GM19324 (cell line): ENCODE measurements around the gene NELL1.

Experiments
- ATAC-seq: cut with Tn5 transposase; IDR thresholded peaks from one replicate; pipeline ENCODE4 v1.9.1; 2021; ENCODE audit warnings: mild to moderate bottlenecking, moderate library complexity; ENCODE audit not compliant: unreplicated experiment, low FRiP score

The NELL1 gene

GRCh38 chr11:21285104-21285503 is 615.7 kb downstream of the NELL1 start:
- no peak for ATAC-seq

GRCh38 chr11:21289686-21290085 is 620.3 kb downstream of the NELL1 start:
- no peak for ATAC-seq

DNA sequence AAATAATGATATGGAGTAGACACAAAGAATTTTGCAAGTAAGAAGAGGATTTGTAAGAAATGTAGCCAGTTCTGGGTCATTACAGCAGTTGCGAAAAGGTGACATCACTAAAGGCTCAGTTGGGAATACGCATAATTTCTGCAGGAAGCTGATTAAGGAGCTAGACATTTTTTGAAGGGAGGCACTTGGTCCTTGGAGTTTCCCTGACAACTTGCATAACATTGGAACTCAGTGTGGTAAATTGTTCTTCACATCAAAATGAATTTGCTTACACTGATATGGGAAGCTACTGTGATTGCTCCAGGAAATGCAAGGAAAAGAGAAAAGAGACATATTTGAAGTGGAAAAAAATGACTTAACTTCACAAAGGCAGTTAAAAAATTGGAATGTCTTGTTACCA is 626.1 kb downstream of the NELL1 start:
- ATAC-seq: no peak

DNA sequence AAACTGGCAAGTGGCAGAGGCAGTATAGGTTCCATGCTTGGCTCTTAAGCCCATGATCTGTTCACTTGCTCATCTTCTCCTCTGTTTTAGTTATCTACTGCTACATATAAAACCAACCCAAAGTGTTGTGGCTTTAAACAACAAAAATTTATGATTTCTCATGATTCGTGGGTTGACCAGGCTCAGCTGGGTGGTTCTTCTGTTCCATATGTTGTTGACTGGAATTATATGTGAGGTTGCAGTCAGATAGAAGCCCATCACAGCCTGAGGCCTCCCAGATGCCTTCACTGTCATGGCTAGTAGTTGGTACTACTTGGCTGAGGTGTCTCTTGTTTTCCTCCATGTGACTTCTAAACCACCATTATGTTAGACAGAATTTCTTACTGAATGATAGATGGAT is 632.6 kb downstream of the NELL1 start:
- ATAC-seq: no peak

DNA sequence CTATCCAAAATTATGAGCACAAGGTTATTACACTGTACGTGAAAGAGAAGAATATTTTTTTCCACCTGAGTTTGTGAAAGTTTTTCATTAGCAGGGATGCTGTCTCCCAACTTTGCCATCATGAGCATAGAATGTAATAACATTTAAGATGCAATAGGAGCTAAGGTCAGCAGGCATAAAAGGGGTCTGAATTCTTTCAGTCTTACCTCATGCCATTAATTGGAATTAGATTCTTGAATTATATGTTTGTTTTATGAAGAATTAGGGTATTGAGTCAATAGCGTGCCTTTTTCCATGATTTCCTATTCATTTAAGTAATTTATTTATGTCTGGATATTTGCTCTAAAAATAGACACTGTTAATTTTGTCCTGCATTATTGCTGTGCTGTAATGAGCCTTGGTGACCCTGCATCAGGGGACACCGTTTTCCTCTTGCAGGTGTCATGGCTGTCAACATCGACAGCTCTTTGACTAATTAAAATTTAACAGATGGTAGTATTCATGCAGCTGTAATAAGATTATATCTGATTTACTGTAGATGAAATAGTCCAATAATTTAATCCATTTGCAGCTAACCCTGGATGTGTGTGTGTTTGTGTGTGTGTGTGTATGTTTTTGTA is 637.5 kb downstream of the NELL1 start:
- ATAC-seq: no peak

DNA sequence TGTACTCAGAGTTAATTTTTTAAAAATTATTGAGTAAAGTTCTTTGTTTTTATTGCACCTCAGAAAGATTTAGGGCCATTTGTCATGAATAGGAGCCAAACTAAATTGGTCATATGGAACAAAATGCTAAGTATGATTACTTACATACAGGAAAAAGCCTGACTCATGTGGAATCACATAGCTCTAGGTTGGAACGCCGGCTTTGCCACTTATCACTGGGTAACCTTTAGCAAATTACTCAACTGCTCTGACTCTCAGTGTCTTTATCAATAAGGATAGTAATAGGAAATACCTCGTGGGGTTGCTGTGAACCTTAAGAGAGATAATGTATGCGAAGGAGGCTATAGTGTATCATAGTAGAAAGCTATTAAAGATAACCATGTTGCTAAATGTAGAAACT is 638.5 kb downstream of the NELL1 start:
- ATAC-seq: no peak

DNA sequence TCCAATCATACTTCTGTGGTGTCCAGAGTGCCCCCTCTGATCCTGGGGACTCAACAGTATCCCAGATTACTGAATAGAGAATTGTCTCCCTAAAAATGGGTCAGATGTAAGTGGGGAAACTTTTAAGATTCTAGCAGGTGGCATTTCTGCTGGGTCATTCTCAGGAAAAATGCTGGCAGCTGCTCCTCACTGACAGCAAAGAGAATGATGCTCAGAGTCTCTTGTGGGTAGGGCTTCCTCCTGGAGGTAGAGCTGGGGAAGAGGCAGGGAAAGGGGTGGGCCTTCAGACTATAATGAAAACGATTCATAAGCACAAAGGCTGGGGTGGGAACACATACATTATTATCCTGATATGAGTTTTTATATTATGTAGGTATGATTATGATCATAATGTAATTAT is 647.2 kb downstream of the NELL1 start:
- ATAC-seq: no peak

GRCh38 chr11:21321072-21321471 is 651.7 kb downstream of the NELL1 start:
- ATAC-seq: no peak

DNA sequence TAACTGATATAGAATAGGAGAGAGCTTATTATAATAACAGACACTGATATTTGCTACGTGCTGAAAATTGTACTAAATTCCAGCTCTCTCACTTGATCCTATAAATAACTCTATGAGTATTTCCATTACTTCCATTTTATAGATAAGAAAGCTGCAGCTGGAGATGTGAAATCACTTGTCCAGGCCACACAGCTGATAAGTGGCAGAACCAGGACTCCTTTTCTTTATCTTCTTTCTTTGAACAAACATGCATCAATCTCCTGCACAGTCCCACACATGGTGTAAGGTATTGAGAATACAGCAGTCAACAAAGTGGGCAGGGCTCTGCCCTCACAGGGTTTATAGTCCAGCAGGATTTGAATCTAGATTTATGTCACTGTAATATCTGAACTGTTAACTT is 652.1 kb downstream of the NELL1 start:
- no peak for ATAC-seq

- ATAC-seq: no peak
Observed at GRCh38 chr11:21323617-21324016, 654.2 kb downstream of the NELL1 start.

- no peak for ATAC-seq
Observed at GRCh38 chr11:21343204-21343603, 673.8 kb downstream of the NELL1 start.

DNA sequence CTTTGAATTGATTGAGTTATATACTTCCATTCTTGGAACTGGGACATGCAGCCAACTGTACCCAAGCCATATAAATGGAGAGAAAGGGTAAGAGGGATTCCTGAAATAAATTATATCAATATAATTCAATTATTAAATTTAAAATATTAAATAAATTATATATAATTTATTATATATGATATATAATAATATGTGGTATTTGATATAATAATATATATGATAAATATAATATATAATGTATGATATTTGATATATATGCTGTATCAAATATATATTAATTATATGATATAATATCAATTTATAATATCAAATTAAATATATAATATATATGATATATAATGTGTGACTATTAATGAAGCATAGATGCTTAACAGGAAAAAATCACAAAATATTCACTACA is 677.0 kb downstream of the NELL1 start:
- no peak for ATAC-seq

DNA sequence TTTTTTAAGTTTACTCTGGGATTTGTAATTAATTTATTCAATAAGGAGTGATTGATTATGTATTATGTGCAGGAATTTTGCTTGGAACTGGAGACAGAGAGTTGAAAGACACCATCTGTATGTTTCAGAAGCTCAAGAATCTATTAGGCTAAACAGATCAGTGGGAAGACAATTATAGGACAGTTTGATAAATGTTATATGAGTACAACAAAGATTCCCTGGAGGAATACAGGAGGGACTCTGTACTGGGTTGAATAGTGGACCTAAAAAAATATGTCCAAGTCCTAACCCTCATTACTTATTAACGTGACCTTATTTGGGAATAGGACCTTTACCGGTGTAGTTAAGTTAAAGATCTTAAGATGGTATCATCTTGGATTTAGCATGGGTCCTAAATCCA is 681.2 kb downstream of the NELL1 start:
- ATAC-seq: no peak

DNA sequence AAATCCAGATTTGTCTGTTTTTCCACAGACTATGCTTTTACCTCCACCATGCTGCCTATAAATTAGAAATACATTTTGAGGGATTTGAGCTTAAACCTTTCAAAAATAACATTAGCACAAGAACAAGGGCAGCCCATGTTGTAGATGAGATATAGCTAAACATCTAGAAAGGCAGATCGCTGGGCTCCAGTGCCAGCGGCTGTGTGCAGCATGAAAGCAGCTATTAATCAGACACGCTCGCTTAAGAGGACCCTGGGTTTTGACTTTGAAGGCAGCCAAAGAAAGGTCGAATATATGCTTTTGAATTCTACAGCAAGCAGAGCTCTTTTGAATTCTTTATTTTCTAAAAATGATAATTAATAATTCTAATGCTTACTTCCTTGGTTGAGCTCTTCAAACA is 684.0 kb downstream of the NELL1 start:
- ATAC-seq: no peak

DNA sequence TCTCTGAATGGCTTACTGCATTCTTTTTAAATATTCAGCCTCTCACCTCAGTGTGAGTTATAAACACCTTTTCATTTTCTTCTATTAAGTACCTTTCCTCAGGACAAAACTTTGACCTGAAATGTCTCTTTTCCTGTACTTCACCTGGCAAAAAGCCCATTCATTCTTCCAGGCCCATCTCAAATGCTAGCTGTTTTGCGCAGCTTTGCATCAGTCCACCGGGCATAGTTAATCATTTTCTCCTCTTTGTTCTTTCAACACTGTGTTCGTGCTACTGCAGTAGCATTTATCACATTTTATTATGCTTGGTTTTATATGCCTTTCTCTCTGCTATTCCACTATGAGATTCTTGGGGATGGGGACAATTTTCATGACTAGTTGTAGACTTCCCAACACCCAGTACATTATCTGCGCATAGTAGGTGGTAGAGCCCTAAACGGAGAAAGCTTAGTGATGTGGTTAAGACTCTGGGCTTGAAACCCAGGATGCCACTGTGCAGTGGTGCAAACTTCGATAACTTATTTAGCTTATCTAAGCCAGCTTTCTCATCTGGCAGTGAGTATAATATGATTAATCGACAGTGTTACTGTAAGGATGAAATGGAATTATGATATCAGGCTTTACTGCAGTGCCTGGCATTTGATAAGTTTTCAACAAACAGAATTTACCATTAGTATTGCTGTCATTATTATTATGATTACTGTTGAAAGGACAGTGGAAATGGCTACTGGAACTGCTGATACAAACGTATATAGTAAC is 695.7 kb downstream of the NELL1 start:
- ATAC-seq: no peak

GRCh38 chr11:21369947-21370346 is 700.6 kb downstream of the NELL1 start:
- ATAC-seq: no peak

DNA sequence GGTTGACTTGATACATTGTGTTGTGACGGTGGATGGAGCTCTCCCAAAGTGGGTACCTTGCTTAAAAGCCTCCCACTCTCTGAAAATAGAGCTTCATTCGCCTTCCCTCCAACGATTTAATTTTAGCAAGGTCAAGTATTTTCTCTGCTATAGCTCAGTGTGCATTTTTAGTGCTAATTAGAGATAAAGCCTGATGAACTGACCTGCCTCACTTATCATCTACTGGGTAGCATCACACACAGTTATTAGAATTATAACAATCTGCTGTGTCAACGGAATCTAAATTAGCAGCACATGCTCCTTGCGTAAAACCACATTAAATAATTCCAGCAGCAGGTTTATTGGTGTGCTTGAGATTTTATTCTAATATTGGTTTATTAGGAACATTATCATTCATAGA is 701.7 kb downstream of the NELL1 start:
- no peak for ATAC-seq

- no peak for ATAC-seq
Observed at GRCh38 chr11:21372672-21373071, 703.3 kb downstream of the NELL1 start.

DNA sequence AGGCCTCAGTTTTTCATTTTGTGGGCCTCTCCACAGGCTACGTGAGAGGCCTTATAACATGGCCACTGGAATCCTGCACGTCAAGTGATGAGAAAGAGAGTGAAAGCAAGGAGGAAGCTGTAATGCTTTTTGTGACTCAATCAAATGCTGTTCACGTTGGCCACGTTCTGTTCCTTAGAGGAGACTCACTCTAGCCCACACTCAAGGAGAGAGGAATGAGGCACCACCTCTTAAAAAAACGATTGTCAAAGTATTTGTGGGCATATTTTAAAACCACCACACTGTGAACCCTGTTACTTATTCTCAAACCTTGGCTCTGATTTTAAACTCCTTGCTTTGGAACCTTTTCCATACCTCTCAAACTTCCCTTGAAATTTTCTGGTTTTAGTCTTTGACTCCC is 705.0 kb downstream of the NELL1 start:
- ATAC-seq: no peak

DNA sequence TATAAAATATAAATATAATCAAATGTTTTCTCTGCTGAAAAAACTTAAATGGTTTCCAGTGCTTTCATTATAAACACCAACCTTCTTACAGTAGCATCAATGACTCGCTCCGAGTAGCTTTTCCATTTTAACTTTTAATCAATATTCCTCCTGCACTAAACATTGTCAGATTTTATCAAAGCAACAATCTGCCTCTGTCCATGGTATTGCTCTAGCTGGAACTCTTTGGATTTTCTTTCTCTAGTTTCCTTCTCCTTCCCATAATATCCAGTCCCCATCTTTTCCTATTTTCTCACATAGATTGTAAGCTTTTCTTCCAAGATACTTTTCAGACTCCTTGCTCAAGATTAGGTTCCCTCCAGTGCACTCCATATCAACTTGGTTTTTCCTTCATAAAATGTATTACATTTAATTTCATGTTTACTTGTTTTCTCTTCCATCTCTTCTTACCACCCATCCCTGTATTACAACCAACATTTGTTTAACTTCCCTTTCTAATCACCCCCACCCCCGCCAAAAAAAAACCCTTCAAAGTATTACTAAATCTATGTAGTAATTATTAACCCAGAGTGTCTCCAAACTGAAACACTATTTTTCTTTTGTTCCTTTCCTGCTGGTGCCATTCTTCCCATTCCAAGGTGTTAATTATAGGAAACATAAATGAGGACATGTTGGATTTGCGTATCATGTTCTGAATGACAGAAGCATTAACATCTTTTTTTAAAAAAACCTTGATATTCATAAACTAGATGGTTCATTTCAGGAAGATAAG is 716.5 kb downstream of the NELL1 start:
- ATAC-seq: no peak

- no peak for ATAC-seq
Observed at GRCh38 chr11:21390430-21390829, 721.0 kb downstream of the NELL1 start.
